ENCODE data around the gene GALNS. TPM values are rescaled to one million over a fixed set of nuclear protein-coding genes. Genes with fewer than 3 reads are reported as not detected.

The GALNS gene
- total and polyA plus RNA-seq, 2 of the 4 experiments (the other 2 are of a cell fraction) = 7.2 to 32.5 TPM

DNA sequence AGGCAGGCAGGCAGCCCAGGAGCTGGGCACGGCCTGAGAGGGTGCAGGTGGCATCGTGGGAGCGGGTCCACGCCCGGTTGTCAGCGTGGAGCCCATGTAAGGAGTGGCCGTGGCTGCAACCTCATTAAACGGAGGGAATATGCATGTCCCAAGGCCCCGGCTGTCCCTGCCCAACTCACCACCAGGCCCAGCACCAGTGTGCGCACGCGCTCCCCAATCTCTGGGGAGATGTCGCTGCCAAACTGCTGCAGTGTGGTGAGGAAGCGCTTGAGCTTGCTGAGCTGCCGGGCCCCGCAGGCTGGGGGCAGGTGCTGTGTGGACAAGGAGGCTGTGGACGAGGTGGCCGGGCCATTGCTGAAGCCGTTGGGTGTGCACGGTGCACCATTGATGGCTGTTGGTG lies 35.3 kb upstream of the GALNS start:
- H3K27ac ChIP-seq (ENCODE audit: insufficient read depth, low read length) = no peak overlapping the region
- no peak overlapping the region for H3K56ac ChIP-seq (ENCODE audit: extremely low read depth, insufficient read depth, low read length)
- intact Hi-C loops (cut with micrococcal nuclease) = no loop called here
- H3K9me1 ChIP-seq (ENCODE audit: insufficient read depth, low read length) = no peaks in the 10 kb centered on the region
- H3K9me3 ChIP-seq (ENCODE audit: control insufficient read depth, insufficient read depth, low read length) = peaks cover 6% of the 10 kb centered on the region
- H3K9ac ChIP-seq (ENCODE audit: low read depth, low read length) = no peak overlapping the region
- no TSS peak for BruUV-seq (replicated peaks)
- no peak overlapping the region for H2AK9ac ChIP-seq (replicated peaks; ENCODE audit: low read depth, low read length, poor library complexity)
- no peak overlapping the region for H3K23ac ChIP-seq (ENCODE audit: low read depth, low read length)
- H4K91ac ChIP-seq (ENCODE audit: insufficient read depth, low read depth, low read length) = no peak overlapping the region
- no peaks in the 10 kb centered on the region for H4K20me1 ChIP-seq (ENCODE audit: insufficient read depth, low read length)
- 83% methylated on average over 9 of the region's 20 CpGs; no CpG with 5 or more reads in 1 of the 2 experiments for WGBS, 2 experiments (ENCODE audit: extremely low coverage in 2 of 2, insufficient read length in 1 of 2)
- no peak overlapping the region for H2BK120ac ChIP-seq (ENCODE audit: low read depth, low read length)
- no peaks in the 10 kb centered on the region for H3K79me1 ChIP-seq (ENCODE audit: low read depth in 1 of 2, low read length in 2 of 2)
- dilution Hi-C loops (cut with HindIII; ENCODE audit: low sequenced_read_pairs, unreplicated experiment) = no loop called here
- in situ Hi-C loops (cut with MboI; ENCODE audit: low sequenced_read_pairs) = no loop called here
- ChIA-PET CTCF (no interaction called here), POLR2A (ENCODE audit: unreplicated experiment) (no interaction called here)
- H3K4me3 ChIP-seq (ENCODE audit: insufficient read depth, low read depth, low read length) = no peak overlapping the region
- no peak overlapping the region for H2BK5ac ChIP-seq (ENCODE audit: low read depth, low read length, poor library complexity, severe bottlenecking)
- peaks cover 4% of the 10 kb centered on the region; the same call in 1 of the 2 replicates for H3K4me1 ChIP-seq (ENCODE audit: control insufficient read depth, insufficient read depth, low read length)
- no peak overlapping the region for H4K5ac ChIP-seq (ENCODE audit: low read depth, low read length)
- H2AFZ ChIP-seq (replicated peaks; ENCODE audit: low read length, poor library complexity) = no peak overlapping the region
- no peaks in the 10 kb centered on the region for H3K36me3 ChIP-seq (ENCODE audit: control insufficient read depth, insufficient read depth, low read length)
- no peak overlapping the region for H3K4me2 ChIP-seq (ENCODE audit: low read depth, low read length)
- TF ChIP-seq MAFK (IDR thresholded peaks at IDR 0.05; ENCODE audit: low read depth, low read length) = no peak
- TF ChIP-seq SMC3 (IDR thresholded peaks at IDR 0.05; ENCODE audit: low read depth, low read length) = no peak
- no peak for TF ChIP-seq RCOR1 (IDR thresholded peaks at IDR 0.05; ENCODE audit: insufficient replicate concordance, low read length)
- TF ChIP-seq NFE2L2 (IDR thresholded peaks at IDR 0.05; ENCODE audit: low read depth, low read length) = no peak
- TF ChIP-seq CEBPB (IDR thresholded peaks at IDR 0.05; ENCODE audit: low read depth, low read length) = no peak
- no peak for TF ChIP-seq POLR2A (IDR thresholded peaks at IDR 0.05; ENCODE audit: low read depth, low read length)
- no peak overlapping the region for H3K4ac ChIP-seq (ENCODE audit: low read depth, low read length)
- no peaks in the 10 kb centered on the region for H3K27me3 ChIP-seq (ENCODE audit: control insufficient read depth, insufficient read depth, low read length)
- H2AK5ac ChIP-seq (ENCODE audit: low read depth, low read length) = no peak overlapping the region
- no peak for DNase-seq
- H3K18ac ChIP-seq (ENCODE audit: low read depth, low read length) = no peak overlapping the region
- no peak overlapping the region for H2BK15ac ChIP-seq (ENCODE audit: low read depth, low read length)
- no peak overlapping the region for H3K14ac ChIP-seq (replicated peaks; ENCODE audit: low read depth, low read length)
- no peak overlapping the region for H4K8ac ChIP-seq (ENCODE audit: low read depth in 2 of 2, low read length in 2 of 2)
- H2BK20ac ChIP-seq (ENCODE audit: low read depth, low read length) = no peak overlapping the region
- ATAC-seq (ENCODE audit: low read depth) = no peak

Measured in IMR-90 (cell line).